Measurements from ENCODE around the gene NR2C1.

NR2C1 gene

GRCh38 chr12:94973221-94973620 lies 100.2 kb downstream of the NR2C1 start:
- Histone ChIP-seq H3K36me3 (ENCODE audit: control insufficient read depth, insufficient read depth, low read length) (peaks cover 2% of the 10 kb centered on the region; the same call in 1 of the 2 replicates), H3K4me3 (replicated peaks; ENCODE audit: low read depth, low read length) (no peak overlapping the region), H3K27me3 (replicated peaks; ENCODE audit: control insufficient read depth, insufficient read depth, low read length) (no peaks in the 10 kb centered on the region)
- DNase-seq (ENCODE audit: extremely low read depth, insufficient read length), result no peak
- no peak for TF ChIP-seq CTCF (IDR thresholded peaks at IDR 0.05; ENCODE audit: insufficient read depth, low read length, poor library complexity, severe bottlenecking)

GRCh38 chr12:94972795-94973194 lies 100.6 kb downstream of the NR2C1 start:
- DNase-seq (ENCODE audit: extremely low read depth, insufficient read length), result no peak
- Histone ChIP-seq H3K4me3 (replicated peaks; ENCODE audit: low read depth, low read length) (no peak overlapping the region), H3K36me3 (ENCODE audit: control insufficient read depth, insufficient read depth, low read length) (peaks cover 2% of the 10 kb centered on the region; the same call in 1 of the 2 replicates), H3K27me3 (replicated peaks; ENCODE audit: control insufficient read depth, insufficient read depth, low read length) (no peaks in the 10 kb centered on the region)
- TF ChIP-seq CTCF (IDR thresholded peaks at IDR 0.05; ENCODE audit: insufficient read depth, low read length, poor library complexity, severe bottlenecking), result no peak

- peaks cover 2% of the 10 kb centered on the region; the same call in 1 of the 2 replicates for H3K36me3 ChIP-seq (ENCODE audit: control insufficient read depth, insufficient read depth, low read length)
- H3K27me3 ChIP-seq (replicated peaks; ENCODE audit: control insufficient read depth, insufficient read depth, low read length), result no peaks in the 10 kb centered on the region
- TF ChIP-seq CTCF (IDR thresholded peaks at IDR 0.05; ENCODE audit: insufficient read depth, low read length, poor library complexity, severe bottlenecking), result no peak
- H3K4me3 ChIP-seq (replicated peaks; ENCODE audit: low read depth, low read length), result no peak overlapping the region
- DNase-seq (ENCODE audit: extremely low read depth, insufficient read length), result no peak
Measured at GRCh38 chr12:94971923-94972322, 101.5 kb downstream of the NR2C1 start.

GRCh38 chr12:94970560-94970959 lies 102.9 kb downstream of the NR2C1 start:
- TF ChIP-seq CTCF (IDR thresholded peaks at IDR 0.05; ENCODE audit: insufficient read depth, low read length, poor library complexity, severe bottlenecking), result no peak
- no peaks in the 10 kb centered on the region for H3K27me3 ChIP-seq (replicated peaks; ENCODE audit: control insufficient read depth, insufficient read depth, low read length)
- no peak overlapping the region for H3K4me3 ChIP-seq (replicated peaks; ENCODE audit: low read depth, low read length)
- H3K36me3 ChIP-seq (ENCODE audit: control insufficient read depth, insufficient read depth, low read length), result no peaks in the 10 kb centered on the region
- no peak for DNase-seq (ENCODE audit: extremely low read depth, insufficient read length)
